CD4-positive, alpha-beta T cell (primary cell): ENCODE data around the gene LAMC2. TPM values are rescaled to one million over a fixed set of nuclear protein-coding genes. Genes with fewer than 3 reads are reported as not detected.

ENCODE experiments used
- ATAC-seq: fragments of 200-7000 bp; cut with Tn5 transposase; one replicate; pipeline ENCODE4 v1.10.0; 2022; ENCODE audit warnings: mild to moderate bottlenecking; ENCODE audit not compliant: poor library complexity
- CTCF ChIA-PET: fragments of 350-600 bp; sonication (Branson Sonifier 250); formaldehyde crosslinking; loops from one replicate; lab custom pipeline; 2021; ENCODE audit warnings: antibody characterized with exemption, inconsistent platforms; lab: Charles Lee
- POLR2A ChIA-PET: fragments of 350-600 bp; sonication (Branson Sonifier 250); formaldehyde crosslinking; loops from one replicate; lab custom pipeline; 2021; ENCODE audit warnings: antibody characterized with exemption, inconsistent platforms; lab: Charles Lee
- DNase-seq, 14 experiments: peaks; one replicate each; pipeline ENCODE4 v3.0.0-alpha.2; 2013 to 2020; ENCODE audit warnings: mixed read lengths in 2 of 14
- H3K27ac ChIP-seq, 2 donors: one replicate each; pipeline versions ENCODE4 v1.5.1 to v1.7.0; 2013; ENCODE audit warnings: low read length in 2 of 2, low read depth in 1 of 2, mild to moderate bottlenecking in 1 of 2
- H3K27me3 ChIP-seq, 2 experiments: 1 replicate in 1 of 2; 2 replicates in 1 of 2; pipeline versions ENCODE4 v1.6.1 to v1.7.0; 2013; ENCODE audit warnings: low read length in 2 of 2, control low read depth in 1 of 2, mild to moderate bottlenecking in 1 of 2, moderate library complexity in 1 of 2; ENCODE audit not compliant: insufficient read depth in 2 of 2, control insufficient read depth in 1 of 2
- H3K36me3 ChIP-seq: one replicate; pipeline ENCODE4 v1.6.1; 2013; ENCODE audit warnings: low read length, control low read depth; ENCODE audit not compliant: insufficient read depth
- H3K4me1 ChIP-seq: one replicate; pipeline ENCODE4 v1.6.1; 2013; ENCODE audit warnings: low read length, control low read depth; ENCODE audit not compliant: insufficient read depth
- H3K4me3 ChIP-seq: one replicate; pipeline ENCODE4 v1.5.1; 2013; ENCODE audit warnings: mild to moderate bottlenecking, low read length, moderate library complexity
- H3K9me3 ChIP-seq, 2 experiments: 1 replicate in 1 of 2; 2 replicates in 1 of 2; pipeline versions ENCODE4 v1.6.1 to v1.7.0; 2013; ENCODE audit warnings: low read length in 2 of 2, mild to moderate bottlenecking in 2 of 2, control low read depth in 1 of 2, moderate library complexity in 1 of 2; ENCODE audit not compliant: control insufficient read depth in 1 of 2, insufficient read depth in 1 of 2
- H3K27ac Mint-ChIP-seq: one replicate; pipeline ENCODE4 v1.8.0; 2020; ENCODE audit warnings: mixed read lengths
- H3K27me3 Mint-ChIP-seq: one replicate; pipeline ENCODE4 v1.8.0; 2021; ENCODE audit warnings: mixed read lengths
- H3K36me3 Mint-ChIP-seq: one replicate; pipeline ENCODE4 v1.8.0; 2021; ENCODE audit warnings: low read depth, mixed read lengths
- H3K4me1 Mint-ChIP-seq: one replicate; pipeline ENCODE4 v1.8.0; 2021; ENCODE audit warnings: low read depth, mixed read lengths
- H3K4me3 Mint-ChIP-seq: one replicate; pipeline ENCODE4 v1.8.0; 2020; ENCODE audit warnings: mild to moderate bottlenecking, mixed read lengths
- H3K9me3 Mint-ChIP-seq: one replicate; pipeline ENCODE4 v1.8.0; 2020; ENCODE audit warnings: mixed read lengths
- intact Hi-C, 2 experiments: fragments of 100-400 bp; cut with DNase I in 1 of 2; cut with micrococcal nuclease in 1 of 2; formaldehyde crosslinking; loops; one replicate each; pipeline versions ENCODE4 v1.15.1 to v1.9.0; 2023 to 2025; cut with DNase I, micrococcal nuclease
- total RNA-seq, 174 experiments: library from RNA in 2 of 174; stranded (reverse) in 2 of 174; gene quantifications; one replicate each; pipeline ENCODE4 v1.2.3 and lab custom pipeline; 2021 to 2026
- TF ChIP-seq, protein P1 (sequence below): fragments of 200-600 bp; IDR thresholded peaks from one replicate; pipeline ENCODE4 v1.8.0; 2022; ENCODE audit warnings: antibody characterized with exemption, mild to moderate bottlenecking

The LAMC2 gene
- total RNA-seq, 2 experiments from 2014 or later, result not detected

DNA sequence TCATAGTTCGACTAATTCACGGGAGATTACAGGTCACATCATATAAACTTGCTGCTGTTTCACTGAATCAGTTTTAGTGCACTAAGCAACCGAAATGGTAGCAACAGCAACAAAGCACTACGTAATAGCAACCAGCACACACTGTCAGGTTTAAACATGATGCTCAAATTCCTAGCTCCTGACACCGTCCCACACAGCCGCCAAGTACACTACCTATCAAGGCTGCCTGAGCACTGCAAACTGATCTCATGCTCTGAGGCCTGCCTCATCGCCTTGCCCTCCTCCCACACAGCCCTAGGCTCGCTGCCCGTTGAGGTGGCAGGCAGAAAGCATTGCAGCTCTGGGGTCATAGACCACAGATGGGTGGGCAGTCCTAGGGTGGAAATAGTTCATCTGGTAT, 12.4 kb downstream of the LAMC2 start:
- CTCF ChIA-PET, result no interaction called here
- POLR2A ChIA-PET, result no interaction called here
- intact Hi-C loops, result no loop called here
- Mint-ChIP-seq H3K36me3 (no peaks in the 10 kb centered on the region), H3K4me3 (no peak overlapping the region), H3K4me1 (peaks cover 14% of the 10 kb centered on the region), H3K27me3 (peaks cover 27% of the 10 kb centered on the region), H3K9me3 (no peaks in the 10 kb centered on the region), H3K27ac (no peak overlapping the region)
- ATAC-seq (no peak), DNase-seq (no peak)
- H3K27ac ChIP-seq, result no peak overlapping the region
- H3K9me3 ChIP-seq, result no peaks in the 10 kb centered on the region
- H3K4me3 ChIP-seq, result no peak overlapping the region
- no peaks in the 10 kb centered on the region for H3K36me3 ChIP-seq
- H3K27me3 ChIP-seq, result peaks cover 5 to 9% of the 10 kb centered on the region in 2 experiments
- TF ChIP-seq, protein P1, sequence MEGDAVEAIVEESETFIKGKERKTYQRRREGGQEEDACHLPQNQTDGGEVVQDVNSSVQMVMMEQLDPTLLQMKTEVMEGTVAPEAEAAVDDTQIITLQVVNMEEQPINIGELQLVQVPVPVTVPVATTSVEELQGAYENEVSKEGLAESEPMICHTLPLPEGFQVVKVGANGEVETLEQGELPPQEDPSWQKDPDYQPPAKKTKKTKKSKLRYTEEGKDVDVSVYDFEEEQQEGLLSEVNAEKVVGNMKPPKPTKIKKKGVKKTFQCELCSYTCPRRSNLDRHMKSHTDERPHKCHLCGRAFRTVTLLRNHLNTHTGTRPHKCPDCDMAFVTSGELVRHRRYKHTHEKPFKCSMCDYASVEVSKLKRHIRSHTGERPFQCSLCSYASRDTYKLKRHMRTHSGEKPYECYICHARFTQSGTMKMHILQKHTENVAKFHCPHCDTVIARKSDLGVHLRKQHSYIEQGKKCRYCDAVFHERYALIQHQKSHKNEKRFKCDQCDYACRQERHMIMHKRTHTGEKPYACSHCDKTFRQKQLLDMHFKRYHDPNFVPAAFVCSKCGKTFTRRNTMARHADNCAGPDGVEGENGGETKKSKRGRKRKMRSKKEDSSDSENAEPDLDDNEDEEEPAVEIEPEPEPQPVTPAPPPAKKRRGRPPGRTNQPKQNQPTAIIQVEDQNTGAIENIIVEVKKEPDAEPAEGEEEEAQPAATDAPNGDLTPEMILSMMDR, result no peak
- H3K4me1 ChIP-seq, result peaks cover 5% of the 10 kb centered on the region

DNA sequence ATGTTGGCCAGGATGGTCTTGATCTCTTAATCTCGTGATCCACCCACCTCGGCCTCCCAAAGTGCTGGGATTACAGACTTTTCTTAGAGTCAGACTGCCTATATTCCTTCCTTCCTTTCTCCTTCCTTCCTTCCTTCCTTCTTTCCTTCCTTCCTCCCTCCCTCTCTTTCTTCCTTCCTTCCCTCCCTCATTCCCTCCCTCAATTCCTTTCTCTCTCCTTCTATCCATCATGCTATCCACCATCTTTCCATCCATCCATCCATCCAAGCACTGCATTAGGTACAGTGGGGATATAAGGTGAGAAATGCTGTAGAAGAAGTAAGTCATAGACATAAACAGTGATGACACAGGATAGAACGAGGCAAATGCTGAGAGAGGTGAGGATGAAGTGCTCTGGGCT, 13.2 kb downstream of the LAMC2 start:
- Mint-ChIP-seq H3K4me1 (peaks cover 14% of the 10 kb centered on the region), H3K9me3 (no peaks in the 10 kb centered on the region), H3K27ac (no peak overlapping the region), H3K27me3 (peaks cover 27% of the 10 kb centered on the region), H3K36me3 (no peaks in the 10 kb centered on the region), H3K4me3 (no peak overlapping the region)
- no peaks in the 10 kb centered on the region for H3K9me3 ChIP-seq
- ChIA-PET CTCF (no interaction called here), POLR2A (no interaction called here)
- no peak overlapping the region for H3K27ac ChIP-seq
- ATAC-seq (no peak), DNase-seq (no peak)
- intact Hi-C loops, result no loop called here
- H3K4me1 ChIP-seq, result peaks cover 5% of the 10 kb centered on the region
- no peak overlapping the region for H3K4me3 ChIP-seq
- TF ChIP-seq, protein P1, result no peak
- H3K36me3 ChIP-seq, result no peaks in the 10 kb centered on the region
- peaks cover 5 to 9% of the 10 kb centered on the region in 2 experiments for H3K27me3 ChIP-seq

DNA sequence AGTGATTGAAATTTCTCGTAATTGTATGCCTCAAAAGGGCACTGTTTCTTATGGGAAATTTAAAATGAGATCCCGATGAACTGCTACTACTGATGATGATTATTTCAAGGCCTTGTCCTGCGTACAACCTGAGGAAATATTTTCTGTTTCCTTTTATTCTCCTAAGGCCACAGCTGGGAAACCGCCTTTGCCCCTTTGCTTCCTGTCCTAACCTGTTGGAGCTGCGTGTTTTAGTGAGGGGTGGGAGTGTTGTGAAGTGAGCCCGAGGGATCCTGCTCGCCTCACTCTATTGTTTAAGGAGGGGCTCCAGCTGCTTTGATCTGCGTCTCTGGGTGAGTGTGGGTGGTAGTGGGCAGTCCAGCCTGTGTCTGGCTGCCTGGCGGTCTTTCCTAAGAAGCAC, 14.4 kb downstream of the LAMC2 start:
- TF ChIP-seq, protein P1, result no peak
- Mint-ChIP-seq H3K4me3 (no peak overlapping the region), H3K4me1 (peaks cover 2% of the 10 kb centered on the region), H3K27me3 (peaks cover 32% of the 10 kb centered on the region), H3K36me3 (no peaks in the 10 kb centered on the region), H3K9me3 (no peaks in the 10 kb centered on the region), H3K27ac (no peak overlapping the region)
- Histone ChIP-seq H3K27ac (no peak overlapping the region), H3K4me1 (no peaks in the 10 kb centered on the region), H3K36me3 (no peaks in the 10 kb centered on the region), H3K4me3 (no peak overlapping the region), H3K27me3 (peaks cover 5 to 9% of the 10 kb centered on the region in 2 experiments), H3K9me3 (no peaks in the 10 kb centered on the region)
- intact Hi-C loops, result no loop called here
- ChIA-PET POLR2A (no interaction called here), CTCF (no interaction called here)
- DNase-seq, result no peak
- ATAC-seq, result no peak
